Mesothelial cell of epicardium (in vitro differentiated cells): ENCODE data around the gene PTPRF. TPM values are rescaled to one million over a fixed set of nuclear protein-coding genes. Genes with fewer than 3 reads are reported as not detected.

Experiments used
- DNase-seq, 2 experiments: peaks; one replicate each; pipeline ENCODE4 v3.0.0; 2021; ENCODE audit warnings: low spot score in 2 of 2; ENCODE audit not compliant: unreplicated experiment in 2 of 2
- H3K27ac Mint-ChIP-seq: 2 replicates; pipeline ENCODE4 v1.8.0; 2021; ENCODE audit warnings: mixed read lengths
- H3K27me3 Mint-ChIP-seq: 2 replicates; pipeline ENCODE4 v1.8.0; 2021; ENCODE audit warnings: low read depth, mixed read lengths
- H3K36me3 Mint-ChIP-seq: 2 replicates; pipeline ENCODE4 v1.8.0; 2021; ENCODE audit warnings: mixed read lengths
- H3K4me1 Mint-ChIP-seq: 2 replicates; pipeline ENCODE4 v1.8.0; 2021; ENCODE audit warnings: mixed read lengths
- H3K4me3 Mint-ChIP-seq: 2 replicates; pipeline ENCODE4 v1.8.0; 2021; ENCODE audit warnings: mild to moderate bottlenecking, moderate library complexity, mixed read lengths
- H3K9me3 Mint-ChIP-seq: 2 replicates; pipeline ENCODE4 v1.8.0; 2021; ENCODE audit warnings: mixed read lengths
- CTCF ChIP-seq: fragments of 200-600 bp; sonication (generic); IDR thresholded peaks from one replicate; pipeline ENCODE4 v1.5.0; 2021; ENCODE audit warnings: antibody characterized with exemption; ENCODE audit not compliant: unreplicated experiment
- total RNA-seq: library from RNA; stranded (reverse); gene quantifications from 3 replicates; pipeline ENCODE4 v1.2.1, GENCODE V29; 2021

PTPRF gene
- total RNA-seq, 1 donor from 2014 or later, result 464 TPM

GRCh38 chr1:43534256-43534655 lies 3.6 kb downstream of the PTPRF start:
- no peak for DNase-seq
- Mint-ChIP-seq H3K27me3 (no peaks in the 10 kb centered on the region), H3K9me3 (no peaks in the 10 kb centered on the region), H3K4me3 (peak overlapping the region; percentile 1), H3K36me3 (peaks cover 11% of the 10 kb centered on the region), H3K4me1 (peaks cover 81% of the 10 kb centered on the region), H3K27ac (peak overlapping the region; percentile 66)
- TF ChIP-seq CTCF, result no peak

DNA sequence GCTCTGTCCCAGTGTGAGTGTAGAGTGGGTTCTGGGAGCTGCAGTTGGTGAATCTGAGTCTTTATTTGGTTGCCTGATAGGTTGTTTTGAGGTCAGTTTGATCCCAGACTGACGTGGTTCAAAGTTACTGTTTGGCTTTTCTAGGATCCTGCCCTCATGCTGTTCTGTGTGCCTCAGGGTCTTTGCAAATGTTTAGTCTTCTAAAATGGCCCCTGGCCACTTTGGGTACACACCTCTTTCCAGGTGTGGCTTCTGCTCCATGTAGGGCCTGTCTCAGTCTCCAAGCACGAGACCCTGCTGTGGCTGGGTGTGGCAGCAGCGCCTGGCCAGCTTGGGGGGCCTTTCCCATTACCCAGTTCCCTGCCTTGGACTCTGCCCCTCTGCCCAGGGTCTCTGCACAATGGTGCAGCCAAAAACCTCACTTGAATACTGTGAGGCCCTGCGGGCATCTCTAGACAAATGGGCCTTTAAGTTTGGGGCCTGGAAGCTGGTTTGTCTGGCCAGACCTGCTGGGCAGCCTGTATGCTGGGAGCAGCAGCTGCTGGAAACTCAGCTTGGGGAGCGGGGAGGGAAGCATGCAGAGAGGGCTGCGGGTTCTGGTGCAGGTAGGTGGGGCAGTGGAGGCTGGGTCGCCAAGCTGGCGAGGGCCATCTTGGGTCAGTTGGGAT lies 5.6 kb downstream of the PTPRF start:
- Mint-ChIP-seq H3K36me3 (peaks cover 14% of the 10 kb centered on the region), H3K4me3 (peak overlapping the region; percentile 41), H3K27me3 (no peaks in the 10 kb centered on the region), H3K27ac (peak overlapping the region; percentile 89), H3K9me3 (no peaks in the 10 kb centered on the region), H3K4me1 (peaks cover 86% of the 10 kb centered on the region)
- DNase-seq, result peak; percentile 52 to 72
- no peak for TF ChIP-seq CTCF

DNA sequence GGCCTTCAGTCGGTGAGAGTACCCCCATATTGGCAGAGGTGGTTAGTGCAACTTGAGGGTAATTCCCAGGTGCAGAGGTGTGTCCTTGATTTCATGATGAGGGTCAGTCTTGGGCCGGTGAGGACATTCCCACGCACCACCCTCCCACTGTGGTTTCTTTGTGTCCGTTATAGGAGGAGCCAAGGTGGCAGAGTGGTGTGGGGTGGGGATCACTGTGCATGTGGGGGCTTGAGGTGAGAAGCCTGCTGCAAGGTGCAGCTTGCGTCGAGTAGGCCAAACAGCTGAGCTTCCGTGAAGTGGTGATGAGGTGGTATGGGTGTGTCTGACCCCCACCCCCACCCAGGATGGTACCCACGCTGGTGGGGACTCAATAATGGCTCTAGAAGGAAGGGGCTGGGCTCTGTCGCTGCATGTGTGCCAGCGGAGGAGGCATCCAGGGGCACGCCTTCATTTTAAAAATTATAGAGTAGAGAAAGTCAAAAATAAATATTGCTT lies 6.2 kb downstream of the PTPRF start:
- H3K4me1 Mint-ChIP-seq, result peaks cover 86% of the 10 kb centered on the region
- TF ChIP-seq CTCF, result no peak
- peaks cover 14% of the 10 kb centered on the region for H3K36me3 Mint-ChIP-seq
- H3K27ac Mint-ChIP-seq, result peak overlapping the region; percentile 89
- H3K27me3 Mint-ChIP-seq, result no peaks in the 10 kb centered on the region
- H3K9me3 Mint-ChIP-seq, result no peaks in the 10 kb centered on the region
- no peak for DNase-seq
- H3K4me3 Mint-ChIP-seq, result peak overlapping the region; percentile 41

DNA sequence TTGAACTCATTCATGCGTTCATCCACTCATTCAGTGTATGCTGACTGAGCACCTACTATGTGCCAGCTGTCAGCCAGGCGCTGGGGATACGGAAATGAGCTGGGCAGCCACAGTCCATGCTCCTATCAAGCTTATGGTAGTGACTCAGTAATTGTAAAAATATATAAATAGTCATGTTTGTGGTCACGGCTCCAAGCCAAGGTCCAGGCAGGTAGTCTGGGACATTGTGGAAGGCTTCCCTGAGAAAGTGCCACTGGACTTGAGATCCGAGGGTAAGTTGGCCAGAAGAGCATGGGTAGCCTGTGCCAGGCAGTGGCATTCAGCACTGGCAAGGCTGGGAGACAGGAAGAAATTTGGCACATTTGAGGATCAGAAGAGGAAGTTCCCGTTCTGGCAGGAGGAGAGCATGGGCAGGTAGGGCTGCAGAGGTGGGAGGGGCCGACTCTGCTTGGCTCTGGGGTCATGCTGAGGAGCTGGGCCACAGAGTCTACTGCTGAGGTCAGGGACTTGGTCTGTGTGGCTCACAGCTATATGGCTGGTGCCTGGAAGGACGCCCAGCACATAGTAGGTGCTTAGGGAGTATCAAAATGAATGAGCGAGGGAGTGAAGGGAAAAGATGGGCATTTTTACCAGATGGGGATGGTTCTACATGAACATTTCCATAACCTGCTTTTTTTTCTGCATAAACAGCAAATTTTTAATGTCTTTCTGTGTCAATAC lies 6.9 kb downstream of the PTPRF start:
- H3K36me3 Mint-ChIP-seq, result peaks cover 14% of the 10 kb centered on the region
- TF ChIP-seq CTCF, result no peak
- H3K9me3 Mint-ChIP-seq, result no peaks in the 10 kb centered on the region
- no peak overlapping the region for H3K4me3 Mint-ChIP-seq
- H3K27ac Mint-ChIP-seq, result peak overlapping the region; percentile 89
- no peak for DNase-seq
- peaks cover 82% of the 10 kb centered on the region for H3K4me1 Mint-ChIP-seq
- H3K27me3 Mint-ChIP-seq, result no peaks in the 10 kb centered on the region

GRCh38 chr1:43538143-43538487 lies 7.4 kb downstream of the PTPRF start:
- DNase-seq, result no peak
- Mint-ChIP-seq H3K27me3 (no peaks in the 10 kb centered on the region), H3K36me3 (peaks cover 14% of the 10 kb centered on the region), H3K4me1 (peaks cover 77% of the 10 kb centered on the region), H3K27ac (peak overlapping the region; percentile 14), H3K9me3 (no peaks in the 10 kb centered on the region), H3K4me3 (no peak overlapping the region)
- no peak for TF ChIP-seq CTCF
